ENCODE data around the gene CC2D1A. TPM values are rescaled to one million over a fixed set of nuclear protein-coding genes. Genes with fewer than 3 reads are reported as not detected.

CC2D1A gene
- total RNA-seq, 1 donor from 2014 or later, result 22.6 TPM

- Mint-ChIP-seq H3K9me3 (ENCODE audit: unreplicated experiment) (no peaks in the 10 kb centered on the region), H3K4me3 (ENCODE audit: unreplicated experiment) (peak overlapping the region; percentile 14), H3K27ac (ENCODE audit: unreplicated experiment) (peak overlapping the region; percentile 80), H3K36me3 (ENCODE audit: low read depth, unreplicated experiment) (no peaks in the 10 kb centered on the region), H3K4me1 (ENCODE audit: low read depth, unreplicated experiment) (peaks cover 16% of the 10 kb centered on the region), H3K27me3 (ENCODE audit: low read depth, unreplicated experiment) (peaks cover 5% of the 10 kb centered on the region)
- no peaks in the 10 kb centered on the region for H3K36me3 ChIP-seq (ENCODE audit: insufficient read depth, low read length)
- peaks cover 2% of the 10 kb centered on the region for H3K27me3 ChIP-seq (ENCODE audit: insufficient read depth, low read length)
- DNase-seq (ENCODE audit: low read depth) (peak; percentile 59), FAIRE-seq (no peak)
- H3K79me2 ChIP-seq (ENCODE audit: insufficient read depth, low read length), result no peaks in the 10 kb centered on the region
- H3K9ac ChIP-seq (ENCODE audit: low read length), result peak overlapping the region; percentile 75
- H3K4me1 ChIP-seq (ENCODE audit: insufficient read depth, low read length), result peaks cover 24% of the 10 kb centered on the region
- H4K20me1 ChIP-seq (ENCODE audit: insufficient read depth, low read length), result no peaks in the 10 kb centered on the region
- H3K9me3 ChIP-seq (ENCODE audit: insufficient read depth, low read depth, low read length), result no peaks in the 10 kb centered on the region
- TF ChIP-seq CTCF (IDR thresholded peaks at IDR 0.05; ENCODE audit: insufficient read depth, low read depth, low read length) (no peak), EZH2 (IDR thresholded peaks at IDR 0.05; ENCODE audit: insufficient read depth, low read length) (no peak)
- H3K4me3 ChIP-seq (ENCODE audit: insufficient read depth, low read depth, low read length), result no peak overlapping the region
- H3K4me2 ChIP-seq (ENCODE audit: low read length), result peak overlapping the region; percentile 57
- no peak overlapping the region for H3K27ac ChIP-seq (ENCODE audit: low read depth, low read length)
- peak overlapping the region; percentile 72 for H2AFZ ChIP-seq (ENCODE audit: low read depth, low read length)
These were observed 24.7 kb upstream of the CC2D1A start for GRCh38 chr19:13881251-13881691.

GRCh38 chr19:13881692-13882418, 24.1 kb upstream of the CC2D1A start:
- H3K36me3 ChIP-seq (ENCODE audit: insufficient read depth, low read length), result no peaks in the 10 kb centered on the region
- peak overlapping the region; percentile 72 for H2AFZ ChIP-seq (ENCODE audit: low read depth, low read length)
- peaks cover 24% of the 10 kb centered on the region for H3K4me1 ChIP-seq (ENCODE audit: insufficient read depth, low read length)
- no peaks in the 10 kb centered on the region for H4K20me1 ChIP-seq (ENCODE audit: insufficient read depth, low read length)
- no peak overlapping the region for H3K4me3 ChIP-seq (ENCODE audit: insufficient read depth, low read depth, low read length)
- DNase-seq (ENCODE audit: low read depth) (peak; percentile 60), FAIRE-seq (no peak)
- no peak for TF ChIP-seq CTCF (IDR thresholded peaks at IDR 0.05; ENCODE audit: insufficient read depth, low read depth, low read length)
- TF ChIP-seq EZH2 (IDR thresholded peaks at IDR 0.05; ENCODE audit: insufficient read depth, low read length), result no peak
- no peaks in the 10 kb centered on the region for H3K36me3 Mint-ChIP-seq (ENCODE audit: low read depth, unreplicated experiment)
- H3K9ac ChIP-seq (ENCODE audit: low read length), result peak overlapping the region; percentile 40
- no peaks in the 10 kb centered on the region for H3K79me2 ChIP-seq (ENCODE audit: insufficient read depth, low read length)
- H3K9me3 Mint-ChIP-seq (ENCODE audit: unreplicated experiment), result no peaks in the 10 kb centered on the region
- H3K27me3 ChIP-seq (ENCODE audit: insufficient read depth, low read length), result peaks cover 2% of the 10 kb centered on the region
- H3K4me2 ChIP-seq (ENCODE audit: low read length), result peak overlapping the region; percentile 57
- H3K27ac ChIP-seq (ENCODE audit: low read depth, low read length), result no peak overlapping the region
- H3K27me3 Mint-ChIP-seq (ENCODE audit: low read depth, unreplicated experiment), result peaks cover 5% of the 10 kb centered on the region
- H3K4me3 Mint-ChIP-seq (ENCODE audit: unreplicated experiment), result no peak overlapping the region
- H3K27ac Mint-ChIP-seq (ENCODE audit: unreplicated experiment), result peak overlapping the region; percentile 55
- peaks cover 16% of the 10 kb centered on the region for H3K4me1 Mint-ChIP-seq (ENCODE audit: low read depth, unreplicated experiment)
- no peaks in the 10 kb centered on the region for H3K9me3 ChIP-seq (ENCODE audit: insufficient read depth, low read depth, low read length)

GRCh38 chr19:13882419-13882795, 23.6 kb upstream of the CC2D1A start:
- H3K4me3 Mint-ChIP-seq (ENCODE audit: unreplicated experiment), result no peak overlapping the region
- no peak overlapping the region for H3K27ac Mint-ChIP-seq (ENCODE audit: unreplicated experiment)
- no peaks in the 10 kb centered on the region for H3K9me3 ChIP-seq (ENCODE audit: insufficient read depth, low read depth, low read length)
- peaks cover 2% of the 10 kb centered on the region for H3K27me3 ChIP-seq (ENCODE audit: insufficient read depth, low read length)
- peak overlapping the region; percentile 57 for H3K4me2 ChIP-seq (ENCODE audit: low read length)
- H3K9ac ChIP-seq (ENCODE audit: low read length), result peak overlapping the region; percentile 40
- no peak overlapping the region for H3K27ac ChIP-seq (ENCODE audit: low read depth, low read length)
- peaks cover 24% of the 10 kb centered on the region for H3K4me1 ChIP-seq (ENCODE audit: insufficient read depth, low read length)
- no peaks in the 10 kb centered on the region for H3K36me3 ChIP-seq (ENCODE audit: insufficient read depth, low read length)
- H3K9me3 Mint-ChIP-seq (ENCODE audit: unreplicated experiment), result no peaks in the 10 kb centered on the region
- FAIRE-seq (no peak), DNase-seq (ENCODE audit: low read depth) (no peak)
- TF ChIP-seq CTCF (IDR thresholded peaks at IDR 0.05; ENCODE audit: insufficient read depth, low read depth, low read length), result no peak
- TF ChIP-seq EZH2 (IDR thresholded peaks at IDR 0.05; ENCODE audit: insufficient read depth, low read length), result no peak
- H3K79me2 ChIP-seq (ENCODE audit: insufficient read depth, low read length), result no peaks in the 10 kb centered on the region
- H3K27me3 Mint-ChIP-seq (ENCODE audit: low read depth, unreplicated experiment), result peaks cover 5% of the 10 kb centered on the region
- H3K4me3 ChIP-seq (ENCODE audit: insufficient read depth, low read depth, low read length), result no peak overlapping the region
- H4K20me1 ChIP-seq (ENCODE audit: insufficient read depth, low read length), result no peaks in the 10 kb centered on the region
- no peaks in the 10 kb centered on the region for H3K36me3 Mint-ChIP-seq (ENCODE audit: low read depth, unreplicated experiment)
- no peak overlapping the region for H2AFZ ChIP-seq (ENCODE audit: low read depth, low read length)
- H3K4me1 Mint-ChIP-seq (ENCODE audit: low read depth, unreplicated experiment), result peaks cover 16% of the 10 kb centered on the region

Measured in astrocyte (in vitro differentiated cells and primary cell).